ENCODE measurements around the gene EPN2. TPM values are rescaled to one million over a fixed set of nuclear protein-coding genes. Genes with fewer than 3 reads are reported as not detected.

Gene EPN2
- total and polyA plus RNA-seq, 10 of the 15 experiments (the other 5 are each of a cell fraction or from before 2014, with no cell fraction given): 0.26 to 8.4 (median 4.7) TPM

DNA sequence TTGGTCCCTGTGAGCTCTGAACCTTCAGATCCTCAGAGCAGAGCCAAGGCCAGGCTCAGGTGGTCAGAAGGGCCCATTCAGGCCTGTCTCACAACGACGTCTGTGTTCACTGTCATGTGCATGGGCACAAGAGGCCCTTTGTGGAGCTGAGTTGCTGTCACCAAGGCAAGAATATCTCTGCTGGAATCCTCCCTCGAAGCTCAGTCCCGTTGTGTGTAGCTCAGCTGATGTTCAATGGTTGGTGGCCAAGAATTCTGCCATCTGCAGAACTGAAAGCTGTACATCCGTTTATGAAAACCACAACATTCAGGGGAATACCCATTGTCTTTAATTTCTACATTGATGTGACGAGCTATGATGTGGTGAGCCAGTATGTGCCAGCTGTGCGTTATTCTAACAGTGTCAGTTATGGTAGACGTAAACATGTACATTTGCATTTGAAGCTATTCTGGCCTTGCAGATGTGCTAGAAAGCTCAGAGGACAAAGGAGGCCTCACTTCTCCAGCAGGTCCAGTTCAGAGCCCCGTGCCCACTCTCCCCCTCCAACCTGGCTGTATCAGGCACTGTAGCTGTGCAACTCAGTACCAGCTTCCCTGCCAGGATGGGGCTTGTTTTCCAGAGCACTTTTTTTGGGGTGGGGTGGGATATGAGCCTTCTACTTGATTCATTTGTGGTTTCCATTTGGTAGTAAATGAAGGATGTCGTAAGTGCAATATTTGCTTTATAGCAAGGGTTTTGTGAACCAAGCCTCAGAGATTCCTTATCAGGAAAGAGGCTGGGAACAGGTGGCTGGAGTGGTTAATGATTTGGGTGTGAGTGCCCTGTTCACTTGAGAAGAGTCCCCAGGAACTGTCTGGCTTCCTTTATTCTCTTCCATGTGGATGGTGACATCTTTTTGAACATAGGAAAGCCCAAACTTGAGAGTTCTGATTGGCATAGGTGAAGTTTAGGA, 69.3 kb downstream of the EPN2 start:
- Histone ChIP-seq H3K27ac (ENCODE audit: control insufficient read depth, insufficient read depth) (peak overlapping the region; percentile 9; the same call in 1 of the 2 replicates), H3K79me2 (ENCODE audit: control insufficient read depth, insufficient read depth, low read length) (no peaks in the 10 kb centered on the region), H3K36me3 (ENCODE audit: control insufficient read depth in 2 of 2, insufficient read depth in 2 of 2, low read length in 1 of 2) (no peaks in the 10 kb centered on the region), H3K9ac (ENCODE audit: control insufficient read depth, insufficient read depth, low read length) (peak overlapping the region; percentile 10; the same call in 1 of the 2 replicates), H3K9me3 (replicated peaks; ENCODE audit: control insufficient read depth, insufficient read depth, low read length) (no peaks in the 10 kb centered on the region), H3K4me1 (ENCODE audit: control insufficient read depth, insufficient read depth, low read length) (peaks cover 46% of the 10 kb centered on the region), H4K20me1 (ENCODE audit: control insufficient read depth, insufficient read depth) (peaks cover 3% of the 10 kb centered on the region; the same call in 1 of the 2 replicates), H3K4me2 (ENCODE audit: control insufficient read depth, insufficient read depth) (peak overlapping the region; percentile 73), H2AFZ (ENCODE audit: control insufficient read depth, low read depth, low read length) (no peak overlapping the region), H3K4me3 (no peak overlapping the region; the same call in 1 of the 2 replicates), H3K27me3 (replicated peaks in 1 of 2; ENCODE audit: control insufficient read depth in 2 of 2, insufficient read depth in 2 of 2, low read length in 1 of 2) (no peaks in the 10 kb centered on the region; a peak in 1 of 4 replicates)
- TSS peak; percentile 56 for BruUV-seq (replicated peaks)
- ATAC-seq (peak; percentile 85), DNase-seq (ENCODE audit: low read depth, low spot score) (peak; percentile 94), FAIRE-seq (peak; percentile 97)
- in situ Hi-C loops (cut with MboI): no loop called here
- 6% methylated on average over 10 of the region's 10 CpGs for WGBS (ENCODE audit: insufficient coverage, insufficient replicate concordance, low lambda C conversion rate, missing lambda C conversion rate)
- ChIA-PET POLR2A (interaction anchor here (0.9 to 1.7 kb wide), 5 partner anchors 11 to 72 kb away, joined by 3 to 6 read pairs (median 3); partner anchors contain the start of gene MAPK7), CTCF (interaction anchor here (0.9 to 1.6 kb wide), 10 partner anchors 10 to 56 kb away, joined by 3 to 8 read pairs (median 4); partner anchors contain the start of gene B9D1), SMC1A (ENCODE audit: uncharacterized antibody, unreplicated experiment) (interaction anchor here (1.1 to 2.4 kb wide), 11 partner anchors 11 to 59 kb away, joined by 3 to 11 read pairs (median 4); no protein-coding TSS in a partner anchor), RAD21 (ENCODE audit: unreplicated experiment) (interaction anchor here (0.7 to 2.0 kb wide), 6 partner anchors 12 to 71 kb away, joined by 4 to 10 read pairs (median 4); partner anchors contain the start of genes B9D1 and MAPK7)
- intact Hi-C loops (cut with micrococcal nuclease; ENCODE audit: unreplicated experiment): no loop called here
- TF ChIP-seq CREM (IDR thresholded peaks at IDR 0.05; ENCODE audit: low read depth): peak; percentile 91
- peak; percentile 83 for TF ChIP-seq IKZF1 (conservative IDR thresholded peaks at IDR 0.05)
- TF ChIP-seq MTA2 (IDR thresholded peaks at IDR 0.05; ENCODE audit: low read depth): peak; percentile 85
- no peak for TF ChIP-seq NR2C1 (IDR thresholded peaks at IDR 0.05)
- TF ChIP-seq IRF4 (IDR thresholded peaks at IDR 0.05; ENCODE audit: low read depth, low read length): peak; percentile 66
- TF ChIP-seq, protein P1, sequence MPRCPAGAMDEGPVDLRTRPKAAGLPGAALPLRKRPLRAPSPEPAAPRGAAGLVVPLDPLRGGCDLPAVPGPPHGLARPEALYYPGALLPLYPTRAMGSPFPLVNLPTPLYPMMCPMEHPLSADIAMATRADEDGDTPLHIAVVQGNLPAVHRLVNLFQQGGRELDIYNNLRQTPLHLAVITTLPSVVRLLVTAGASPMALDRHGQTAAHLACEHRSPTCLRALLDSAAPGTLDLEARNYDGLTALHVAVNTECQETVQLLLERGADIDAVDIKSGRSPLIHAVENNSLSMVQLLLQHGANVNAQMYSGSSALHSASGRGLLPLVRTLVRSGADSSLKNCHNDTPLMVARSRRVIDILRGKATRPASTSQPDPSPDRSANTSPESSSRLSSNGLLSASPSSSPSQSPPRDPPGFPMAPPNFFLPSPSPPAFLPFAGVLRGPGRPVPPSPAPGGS (IDR thresholded peaks at IDR 0.05; ENCODE audit: borderline replicate concordance, insufficient read depth, low read depth, low read length, poor library complexity, severe bottlenecking): no peak
- no peak for TF ChIP-seq PML (IDR thresholded peaks at IDR 0.05; ENCODE audit: low read length)
- no peak for TF ChIP-seq ZNF217 (IDR thresholded peaks at IDR 0.05)
- 0 out of 2 replicates have a peak, but pooled peaks have one; percentile 56 for TF ChIP-seq ESRRA (IDR thresholded peaks at IDR 0.05; ENCODE audit: low read length)
- TF ChIP-seq KDM1A (IDR thresholded peaks at IDR 0.05; ENCODE audit: borderline replicate concordance): no peak
- no peak for TF ChIP-seq STAT1 (conservative IDR thresholded peaks at IDR 0.05)
- TF ChIP-seq TCF7 (IDR thresholded peaks at IDR 0.05; ENCODE audit: borderline replicate concordance): peak; percentile 73; the same call in 1 of the 2 replicates
- TF ChIP-seq CREB1 (IDR thresholded peaks at IDR 0.05; ENCODE audit: low read depth): peak; percentile 95
- no peak for TF ChIP-seq BRCA1 (IDR thresholded peaks at IDR 0.05; ENCODE audit: low read depth, low read length)
- peak; percentile 22 for TF ChIP-seq KLF5 (IDR thresholded peaks at IDR 0.05; ENCODE audit: partially characterized antibody)
- TF ChIP-seq, protein P2, sequence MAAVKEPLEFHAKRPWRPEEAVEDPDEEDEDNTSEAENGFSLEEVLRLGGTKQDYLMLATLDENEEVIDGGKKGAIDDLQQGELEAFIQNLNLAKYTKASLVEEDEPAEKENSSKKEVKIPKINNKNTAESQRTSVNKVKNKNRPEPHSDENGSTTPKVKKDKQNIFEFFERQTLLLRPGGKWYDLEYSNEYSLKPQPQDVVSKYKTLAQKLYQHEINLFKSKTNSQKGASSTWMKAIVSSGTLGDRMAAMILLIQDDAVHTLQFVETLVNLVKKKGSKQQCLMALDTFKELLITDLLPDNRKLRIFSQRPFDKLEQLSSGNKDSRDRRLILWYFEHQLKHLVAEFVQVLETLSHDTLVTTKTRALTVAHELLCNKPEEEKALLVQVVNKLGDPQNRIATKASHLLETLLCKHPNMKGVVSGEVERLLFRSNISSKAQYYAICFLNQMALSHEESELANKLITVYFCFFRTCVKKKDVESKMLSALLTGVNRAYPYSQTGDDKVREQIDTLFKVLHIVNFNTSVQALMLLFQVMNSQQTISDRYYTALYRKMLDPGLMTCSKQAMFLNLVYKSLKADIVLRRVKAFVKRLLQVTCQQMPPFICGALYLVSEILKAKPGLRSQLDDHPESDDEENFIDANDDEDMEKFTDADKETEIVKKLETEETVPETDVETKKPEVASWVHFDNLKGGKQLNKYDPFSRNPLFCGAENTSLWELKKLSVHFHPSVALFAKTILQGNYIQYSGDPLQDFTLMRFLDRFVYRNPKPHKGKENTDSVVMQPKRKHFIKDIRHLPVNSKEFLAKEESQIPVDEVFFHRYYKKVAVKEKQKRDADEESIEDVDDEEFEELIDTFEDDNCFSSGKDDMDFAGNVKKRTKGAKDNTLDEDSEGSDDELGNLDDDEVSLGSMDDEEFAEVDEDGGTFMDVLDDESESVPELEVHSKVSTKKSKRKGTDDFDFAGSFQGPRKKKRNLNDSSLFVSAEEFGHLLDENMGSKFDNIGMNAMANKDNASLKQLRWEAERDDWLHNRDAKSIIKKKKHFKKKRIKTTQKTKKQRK (IDR thresholded peaks at IDR 0.05; ENCODE audit: low read depth, low read length): no peak
- TF ChIP-seq PAX8 (IDR thresholded peaks at IDR 0.05): no peak
- no peak for TF ChIP-seq SMAD1 (IDR thresholded peaks at IDR 0.05; ENCODE audit: low read depth, partially characterized antibody)
- TF ChIP-seq CBFB (IDR thresholded peaks at IDR 0.05; ENCODE audit: low read depth): peak; percentile 91
- TF ChIP-seq NBN (IDR thresholded peaks at IDR 0.05): peak; percentile 81
- no peak for TF ChIP-seq SMAD5 (IDR thresholded peaks at IDR 0.05; ENCODE audit: low read depth)

Measured in GM12878 (cell line).